A673 (cell line): ENCODE data around the gene CAPN9. TPM values are rescaled to one million over a fixed set of nuclear protein-coding genes. Genes with fewer than 3 reads are reported as not detected.

Experiments
- BruUV-seq: library from RNA; stranded (reverse); fragments of 400-500 nt; replicated peaks from 2 replicates; lab custom pipeline; 2021; lab: Mats Ljungman, UMichigan
- CTCF ChIA-PET: fragments of 300-600 bp; sonication (Branson Sonifier 250); formaldehyde crosslinking; loops from one replicate; lab custom pipeline; 2022; ENCODE audit warnings: antibody characterized with exemption; lab: Charles Lee
- POLR2A ChIA-PET: fragments of 300-600 bp; sonication (Branson Sonifier 250); formaldehyde crosslinking; loops from one replicate; lab custom pipeline; 2022; ENCODE audit warnings: antibody characterized with exemption; ENCODE audit not compliant: low non-redundant PET; lab: Charles Lee
- DNase-seq: peaks from one replicate; pipeline ENCODE4 v3.0.0-alpha.2; 2015; ENCODE audit warnings: low spot score
- H3K27ac ChIP-seq: fragments of 200-600 bp; sonication (generic); 2 replicates; pipeline ENCODE4 v1.5.1; 2016; ENCODE audit warnings: mixed run types, low read depth, mild to moderate bottlenecking, mixed read lengths, antibody characterized with exemption, low read length; ENCODE audit not compliant: poor library complexity, severe bottlenecking
- H3K27me3 ChIP-seq: fragments of 200-600 bp; sonication (generic); replicated peaks from 2 replicates; pipeline ENCODE4 v1.6.1; 2017; ENCODE audit warnings: mixed run types, low read depth, mild to moderate bottlenecking, mixed read lengths, antibody characterized with exemption, low read length; ENCODE audit not compliant: insufficient read depth, poor library complexity
- H3K36me3 ChIP-seq: fragments of 200-600 bp; sonication (generic); 2 replicates; pipeline ENCODE4 v1.6.1; 2016; ENCODE audit warnings: mixed run types, mild to moderate bottlenecking, mixed read lengths, antibody characterized with exemption, low read length; ENCODE audit not compliant: insufficient read depth, poor library complexity, severe bottlenecking
- H3K4me1 ChIP-seq: fragments of 200-600 bp; sonication (generic); 2 replicates; pipeline ENCODE4 v1.6.1; 2017; ENCODE audit warnings: mixed run types, mild to moderate bottlenecking, mixed read lengths, antibody characterized with exemption, low read length; ENCODE audit not compliant: insufficient read depth, poor library complexity, severe bottlenecking
- H3K4me3 ChIP-seq: fragments of 200-600 bp; sonication (generic); 2 replicates; pipeline ENCODE4 v1.5.1; 2016; ENCODE audit warnings: low read depth, mixed run types, mild to moderate bottlenecking, mixed read lengths, low read length; ENCODE audit not compliant: poor library complexity, severe bottlenecking
- H3K9me3 ChIP-seq: fragments of 200-600 bp; sonication (generic); 2 replicates; pipeline ENCODE4 v1.6.1; 2016; ENCODE audit warnings: mixed run types, low read depth, mild to moderate bottlenecking, mixed read lengths, antibody characterized with exemption, low read length; ENCODE audit not compliant: poor library complexity, severe bottlenecking
- EZH2 ChIP-seq: fragments of 200-600 bp; sonication (generic); IDR thresholded peaks from 2 replicates; pipeline ENCODE4 v1.6.1; 2017; ENCODE audit warnings: borderline replicate concordance, low read depth, mild to moderate bottlenecking, mixed read lengths, antibody characterized with exemption, low read length; ENCODE audit not compliant: poor library complexity, severe bottlenecking
- intact Hi-C: fragments of 100-400 bp; cut with micrococcal nuclease; formaldehyde crosslinking; loops from one replicate; pipeline ENCODE4 v1.10.0; 2022; ENCODE audit not compliant: unreplicated experiment
- total RNA-seq: library from RNA; stranded (reverse); gene quantifications from 2 replicates; pipeline ENCODE4 v1.2.3, GENCODE V29; 2021
- TF ChIP-seq, protein P1 (sequence below): fragments of 300-800, 200-600 bp; sonication (generic); conservative IDR thresholded peaks from 2 replicates; pipeline ENCODE4 v1.5.1; 2017; ENCODE audit warnings: low read depth, mild to moderate bottlenecking, antibody characterized with exemption, low read length, moderate library complexity, mixed read lengths

Gene CAPN9
- total RNA-seq, 1 experiment from 2014 or later = not detected

GRCh38 chr1:230768903-230769570 lies 21.8 kb downstream of the CAPN9 start:
- CTCF ChIA-PET = no interaction called here
- intact Hi-C loops = no loop called here
- BruUV-seq = no TSS peak
- no peaks in the 10 kb centered on the region for H3K4me1 ChIP-seq
- POLR2A ChIA-PET = no interaction called here
- no peak for DNase-seq
- no peaks in the 10 kb centered on the region for H3K36me3 ChIP-seq
- no peak overlapping the region for H3K27ac ChIP-seq
- H3K4me3 ChIP-seq = no peak overlapping the region
- no peak for TF ChIP-seq EZH2
- TF ChIP-seq, protein P1, sequence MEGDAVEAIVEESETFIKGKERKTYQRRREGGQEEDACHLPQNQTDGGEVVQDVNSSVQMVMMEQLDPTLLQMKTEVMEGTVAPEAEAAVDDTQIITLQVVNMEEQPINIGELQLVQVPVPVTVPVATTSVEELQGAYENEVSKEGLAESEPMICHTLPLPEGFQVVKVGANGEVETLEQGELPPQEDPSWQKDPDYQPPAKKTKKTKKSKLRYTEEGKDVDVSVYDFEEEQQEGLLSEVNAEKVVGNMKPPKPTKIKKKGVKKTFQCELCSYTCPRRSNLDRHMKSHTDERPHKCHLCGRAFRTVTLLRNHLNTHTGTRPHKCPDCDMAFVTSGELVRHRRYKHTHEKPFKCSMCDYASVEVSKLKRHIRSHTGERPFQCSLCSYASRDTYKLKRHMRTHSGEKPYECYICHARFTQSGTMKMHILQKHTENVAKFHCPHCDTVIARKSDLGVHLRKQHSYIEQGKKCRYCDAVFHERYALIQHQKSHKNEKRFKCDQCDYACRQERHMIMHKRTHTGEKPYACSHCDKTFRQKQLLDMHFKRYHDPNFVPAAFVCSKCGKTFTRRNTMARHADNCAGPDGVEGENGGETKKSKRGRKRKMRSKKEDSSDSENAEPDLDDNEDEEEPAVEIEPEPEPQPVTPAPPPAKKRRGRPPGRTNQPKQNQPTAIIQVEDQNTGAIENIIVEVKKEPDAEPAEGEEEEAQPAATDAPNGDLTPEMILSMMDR = no peak
- no peaks in the 10 kb centered on the region for H3K9me3 ChIP-seq
- H3K27me3 ChIP-seq = no peaks in the 10 kb centered on the region

- no peaks in the 10 kb centered on the region for H3K9me3 ChIP-seq
- H3K27me3 ChIP-seq = no peaks in the 10 kb centered on the region
- no peak overlapping the region for H3K27ac ChIP-seq
- ChIA-PET CTCF (no interaction called here), POLR2A (no interaction called here)
- no peaks in the 10 kb centered on the region for H3K4me1 ChIP-seq
- no peaks in the 10 kb centered on the region for H3K36me3 ChIP-seq
- BruUV-seq = no TSS peak
- intact Hi-C loops = loop anchor here (5.0 kb wide), 1 partner anchor 128 kb away; the partner anchor contains the start of gene COG2
- TF ChIP-seq, protein P1 = no peak
- TF ChIP-seq EZH2 = no peak
- H3K4me3 ChIP-seq = no peak overlapping the region
- DNase-seq = no peak
Observed at GRCh38 chr1:230770317-230770716, 23.1 kb downstream of the CAPN9 start.

- Histone ChIP-seq H3K27me3 (peaks cover 8% of the 10 kb centered on the region), H3K27ac (no peak overlapping the region), H3K36me3 (no peaks in the 10 kb centered on the region), H3K9me3 (no peaks in the 10 kb centered on the region), H3K4me1 (no peaks in the 10 kb centered on the region), H3K4me3 (no peak overlapping the region)
- no TSS peak for BruUV-seq
- intact Hi-C loops = loop anchor here (5.0 kb wide), 1 partner anchor 130 kb away; the partner anchor contains the start of gene COG2
- POLR2A ChIA-PET = no interaction called here
- no peak for DNase-seq
- CTCF ChIA-PET = no interaction called here
- TF ChIP-seq, protein P1 = no peak
- TF ChIP-seq EZH2 = no peak
Observed at GRCh38 chr1:230771773-230772354, 24.7 kb downstream of the CAPN9 start.
